NCI-H2196 treated with DMSO at 0.1 percent for 48 hours (cell line): Measurements from ENCODE around the gene TUSC1.
A peak's percentile ranks its signal among the peaks of the same experiment; 100 is the strongest.
"Not testable (repeated sequence)": the region's sequence is repeated elsewhere in the genome, so short reads cannot be mapped to it uniquely, and the experiment has no call there.

Experiments used
- DNase-seq: peaks from one replicate; lab custom pipeline; 2025; ENCODE audit not compliant: unreplicated experiment; lab: John Stamatoyannopoulos, UW

TUSC1 gene

GRCh38 chr9:25678147-25678666 lies at the start of gene TUSC1:
TUSC1 (minus strand) TSS chr9:25678444; CDS start chr9:25678312, 132 bp downstream.
- DNase-seq: peak; percentile 73

DNA sequence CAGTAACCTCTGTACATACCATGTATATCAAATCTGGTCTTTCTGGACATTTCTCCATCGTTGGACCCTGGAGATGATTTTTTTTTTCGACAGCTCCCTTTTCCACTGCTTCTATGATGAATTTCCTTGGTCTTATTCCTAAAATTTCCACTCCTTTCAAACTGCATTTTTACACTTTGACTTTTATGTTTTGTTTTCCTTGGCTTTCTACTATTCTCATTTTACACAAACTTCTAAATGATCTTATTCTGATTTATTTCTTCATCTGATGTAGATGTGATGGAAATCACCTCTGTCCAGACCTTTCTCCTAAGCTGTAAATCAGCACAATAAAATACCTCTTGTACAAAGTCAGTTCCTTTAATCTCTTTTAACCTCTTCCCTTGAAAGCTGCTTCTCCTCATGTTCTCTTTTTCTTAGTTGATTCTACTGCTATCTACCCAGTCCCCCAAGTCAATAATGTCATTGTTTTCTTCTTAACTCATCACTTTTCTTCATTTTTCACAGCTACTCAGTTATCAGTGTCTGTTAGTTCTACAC lies 48.7 kb upstream of the TUSC1 start:
- no peak for DNase-seq

GRCh38 chr9:25724424-25724823 lies 46.2 kb upstream of the TUSC1 start:
- DNase-seq: no peak

DNA sequence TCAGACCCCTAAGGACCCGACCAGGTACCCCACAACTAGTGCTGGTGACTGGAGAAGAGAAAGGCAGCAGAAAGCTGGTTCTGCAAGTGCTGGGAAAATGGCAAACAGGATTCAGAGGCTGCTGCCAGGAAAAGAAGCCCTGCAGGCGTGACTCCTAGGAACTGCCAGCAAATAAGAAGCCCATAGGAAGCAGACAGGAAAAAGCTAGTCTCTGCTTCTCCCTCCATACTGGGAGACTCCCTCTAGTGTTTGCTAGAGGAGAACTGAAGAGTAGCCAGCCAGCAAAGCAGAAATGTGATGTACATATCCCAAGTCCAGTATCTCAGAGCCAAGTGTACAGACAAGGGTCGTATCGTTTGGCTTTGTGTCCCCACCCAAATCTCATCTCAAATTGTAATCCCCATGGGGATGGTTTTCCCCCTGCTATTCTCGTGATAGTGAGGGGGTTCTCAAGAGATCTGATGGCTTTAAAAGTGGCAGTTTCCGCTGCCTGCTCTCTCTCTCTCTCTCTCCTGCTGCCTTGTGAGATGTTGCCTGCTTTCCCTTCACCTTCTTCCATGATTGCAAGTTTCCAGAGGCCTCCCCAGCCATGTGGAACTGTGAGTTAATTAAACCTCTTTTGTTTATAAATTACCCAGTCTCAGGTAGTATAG lies 38.1 kb upstream of the TUSC1 start:
- no peak for DNase-seq

DNA sequence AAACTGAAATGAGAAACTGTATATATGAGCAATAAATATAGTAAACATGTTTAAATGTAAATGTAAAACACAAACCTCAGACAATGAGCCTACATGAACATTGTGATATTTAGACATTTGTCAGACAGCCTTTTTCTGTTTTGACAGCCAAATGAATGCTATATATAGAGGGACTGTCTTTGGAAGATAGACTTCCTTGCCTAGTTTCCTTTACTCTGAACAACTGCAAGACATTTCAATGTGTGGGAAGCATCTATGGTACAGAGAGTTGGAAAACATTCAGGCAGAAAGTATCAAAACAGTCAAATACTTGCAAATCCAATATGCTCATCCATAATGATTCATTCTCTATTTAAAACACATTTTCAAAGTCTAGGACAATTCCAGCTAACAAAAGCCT lies 31.7 kb upstream of the TUSC1 start:
- no peak for DNase-seq

DNA sequence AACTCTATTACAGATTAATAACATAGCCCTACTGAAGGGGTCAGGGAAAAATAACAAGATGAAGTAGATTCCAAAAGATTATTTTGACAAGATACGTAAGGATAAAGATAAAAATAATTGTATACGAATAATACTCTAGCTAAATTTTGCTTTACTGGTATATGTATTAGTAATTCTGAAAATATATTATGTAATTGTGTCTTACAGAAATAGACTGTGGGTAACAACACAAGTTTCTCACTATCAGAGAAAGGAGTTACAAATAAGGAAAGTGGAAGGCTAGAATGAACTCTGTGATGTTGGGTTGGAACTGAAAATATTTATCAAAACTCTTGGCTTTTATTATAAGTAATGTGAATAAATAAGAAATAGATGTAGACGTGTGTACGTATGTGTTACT lies 26.6 kb upstream of the TUSC1 start:
- no peak for DNase-seq

DNA sequence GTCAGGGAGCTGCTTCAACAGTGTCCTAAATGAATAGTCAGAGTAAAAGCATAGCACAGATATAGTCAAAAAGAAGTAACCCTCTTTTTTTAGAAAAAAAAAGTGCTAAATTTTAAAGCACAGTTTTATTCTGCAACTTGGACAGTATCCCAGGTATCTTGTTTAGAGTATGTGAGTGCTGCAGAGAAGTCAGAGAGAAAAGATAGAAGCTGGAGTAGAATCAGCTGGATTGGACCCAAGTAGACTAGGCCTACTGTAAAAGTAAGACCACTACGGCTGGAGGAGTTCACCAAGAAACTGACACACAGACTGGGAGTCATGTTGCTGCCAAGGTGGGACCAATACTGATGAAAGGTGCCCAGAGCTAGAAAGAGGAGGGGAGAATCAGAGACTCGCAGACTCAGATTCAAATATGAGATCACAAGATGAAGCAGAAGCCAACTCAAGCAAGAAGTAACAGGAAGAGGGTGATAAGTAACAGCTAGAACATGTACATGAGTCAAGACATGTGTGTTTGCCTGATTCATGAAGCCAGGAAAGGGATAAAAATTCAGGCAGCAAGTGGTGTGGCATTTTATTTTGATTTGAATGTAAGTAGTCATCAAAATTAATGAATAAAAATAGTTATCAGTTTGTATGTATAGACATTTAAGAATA lies 25.6 kb upstream of the TUSC1 start:
- no peak for DNase-seq

- DNase-seq: no peak
Measured at GRCh38 chr9:25702536-25702935, 24.3 kb upstream of the TUSC1 start.

GRCh38 chr9:25700899-25701298 lies 22.7 kb upstream of the TUSC1 start:
- DNase-seq: not testable (repeated sequence)

- DNase-seq: no peak
Measured at GRCh38 chr9:25700430-25700829, 22.2 kb upstream of the TUSC1 start.

GRCh38 chr9:25691786-25692185 lies 13.5 kb upstream of the TUSC1 start:
- DNase-seq: no peak

- DNase-seq: no peak
Measured at GRCh38 chr9:25684321-25684720, 6.1 kb upstream of the TUSC1 start.

GRCh38 chr9:25681266-25681665 lies 3.0 kb upstream of the TUSC1 start:
- DNase-seq: no peak

- no peak for DNase-seq
Measured at GRCh38 chr9:25678846-25679360, 659 bp upstream of the TUSC1 start.

DNA sequence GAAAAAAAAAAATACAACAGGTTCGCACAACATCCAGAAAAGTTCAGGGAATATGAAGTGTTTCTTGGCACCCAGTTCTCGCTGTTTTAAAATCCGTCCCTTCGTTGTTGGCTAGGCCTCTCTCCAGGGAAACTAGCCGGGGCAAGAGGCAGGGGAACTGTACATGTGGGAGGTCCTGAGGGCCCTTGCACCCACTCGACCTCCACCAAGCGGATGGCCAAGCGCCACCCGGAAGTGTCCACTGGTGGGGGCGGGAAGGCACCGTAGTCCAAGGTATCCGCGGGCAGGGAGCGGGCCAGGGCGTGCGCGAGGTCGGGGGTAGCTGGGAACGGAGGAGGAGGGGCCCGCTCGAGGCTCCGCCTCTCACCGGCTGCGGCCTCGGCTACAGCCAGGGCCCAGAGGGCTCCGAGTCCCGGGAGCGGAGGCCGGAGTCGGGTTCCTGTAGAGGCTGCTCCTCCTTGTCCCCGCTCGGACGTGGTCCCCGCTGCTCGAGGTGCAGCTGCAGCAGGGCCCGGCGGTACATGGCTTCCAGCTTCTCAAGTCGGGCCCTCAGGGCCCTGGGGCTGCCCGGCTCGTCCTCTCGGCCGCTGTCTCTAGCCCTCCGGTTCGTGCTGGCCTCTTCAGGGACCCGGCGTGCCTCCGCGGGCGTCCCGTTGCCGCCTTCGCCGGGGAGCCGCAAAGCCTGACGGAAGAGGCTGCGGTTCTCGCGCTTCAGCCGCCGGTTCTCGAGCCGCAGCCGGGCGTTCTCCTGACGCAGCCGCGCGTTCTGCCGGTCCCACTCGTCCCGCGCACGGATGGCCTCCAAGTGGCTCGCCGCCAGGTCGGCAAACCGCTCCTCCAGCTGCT lies 720 bp downstream of the TUSC1 start:
- DNase-seq: peak; percentile 77

DNA sequence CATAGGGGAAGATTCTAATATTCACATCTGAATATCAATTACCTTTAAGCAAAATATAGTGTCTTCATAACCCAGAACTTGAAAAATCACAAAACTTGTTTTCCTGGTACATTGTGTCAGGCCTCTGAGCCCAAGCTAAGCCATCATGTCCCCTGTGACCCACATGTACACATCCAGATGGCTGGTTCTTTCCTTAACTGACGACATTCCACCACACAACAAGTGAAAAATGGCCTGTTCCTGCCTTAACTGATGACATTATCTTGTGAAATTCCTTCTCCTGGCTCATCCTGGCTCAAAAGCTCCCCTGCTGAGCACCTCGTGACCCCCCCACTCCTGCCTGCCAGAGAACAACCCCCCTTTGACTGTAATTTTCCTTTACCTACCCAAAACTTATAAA lies 2.4 kb downstream of the TUSC1 start:
- DNase-seq: not testable (repeated sequence)

DNA sequence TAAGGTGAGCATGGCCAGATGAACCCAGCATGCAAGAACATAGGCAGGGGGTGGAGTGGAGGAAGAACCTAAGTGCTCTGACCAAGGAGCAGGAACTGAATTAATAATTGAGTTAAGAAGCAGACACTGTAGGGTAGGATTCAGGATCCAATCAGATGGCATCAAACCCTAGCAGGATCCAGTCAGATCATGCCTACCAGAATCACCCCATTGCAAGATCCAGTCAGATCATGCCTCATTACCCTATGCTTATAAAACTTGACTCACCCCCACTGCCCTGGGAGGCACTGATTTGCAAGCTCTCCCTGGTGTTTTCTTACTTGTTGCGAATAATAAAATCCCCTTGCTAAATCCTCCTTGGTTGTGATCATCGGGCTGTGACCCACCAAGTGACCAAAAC lies 19.7 kb downstream of the TUSC1 start:
- DNase-seq: no peak

DNA sequence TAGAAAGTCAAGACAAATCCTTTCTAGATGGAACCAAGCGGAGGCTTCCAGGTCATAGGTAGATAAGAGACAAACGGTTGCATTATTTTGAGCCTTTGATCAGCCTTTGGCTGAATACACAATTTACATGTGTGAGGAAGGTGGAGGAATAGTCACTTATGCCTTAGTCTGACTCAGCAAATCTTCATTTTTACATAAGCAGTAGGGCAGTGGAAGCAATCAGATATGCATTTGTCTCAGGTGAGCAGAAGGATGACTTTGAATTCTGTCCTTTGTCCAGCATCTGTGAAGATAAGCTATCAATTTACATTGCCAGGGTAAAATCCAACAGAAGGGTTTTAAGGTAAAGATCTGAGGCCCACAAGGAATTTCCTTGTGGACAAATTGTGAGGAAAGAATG lies 23.8 kb downstream of the TUSC1 start:
- DNase-seq: no peak

GRCh38 chr9:25648116-25648515 lies 30.1 kb downstream of the TUSC1 start:
- no peak for DNase-seq

DNA sequence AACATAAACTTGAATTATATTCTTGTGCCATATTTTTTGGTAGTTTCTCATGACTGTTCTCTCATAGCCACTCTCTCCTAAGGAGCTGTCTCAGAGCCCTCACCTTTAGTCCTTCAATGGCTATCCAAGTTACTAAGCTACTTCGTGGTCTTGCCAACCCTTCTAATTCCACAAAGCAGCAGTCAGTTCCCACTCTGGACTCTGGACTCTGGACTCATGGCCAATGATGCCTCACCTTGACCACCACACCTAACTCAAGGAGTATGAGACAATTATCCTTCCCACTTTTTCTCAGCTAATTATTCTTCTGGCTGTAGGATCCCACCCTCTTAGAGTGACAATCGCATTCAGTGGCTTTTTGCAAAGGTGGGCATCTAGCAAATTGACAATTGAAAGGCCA lies 42.2 kb downstream of the TUSC1 start:
- no peak for DNase-seq

DNA sequence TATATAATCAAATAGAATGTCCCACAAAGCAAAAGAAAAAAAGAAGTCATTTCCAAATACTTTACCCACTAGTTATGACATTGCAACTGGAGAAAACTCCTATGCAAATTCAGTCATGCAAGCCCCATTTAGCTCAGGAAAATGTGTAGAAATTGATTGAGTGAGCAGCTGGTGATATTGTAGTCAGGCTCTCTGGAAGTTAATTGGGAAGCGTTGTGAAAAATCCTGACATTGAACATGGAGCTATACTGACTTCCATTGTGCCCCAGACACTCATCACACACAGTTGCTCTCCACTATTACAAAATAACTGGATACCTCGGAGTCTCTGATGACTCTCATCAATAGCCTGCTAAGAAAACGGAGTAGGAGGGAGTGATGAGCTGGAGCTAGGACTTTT lies 49.0 kb downstream of the TUSC1 start:
- DNase-seq: no peak
